Measurements from ENCODE around the gene DOCK4. TPM values are rescaled to one million over a fixed set of nuclear protein-coding genes. Genes with fewer than 3 reads are reported as not detected.

DOCK4 gene
- total and polyA plus RNA-seq, 2 of the 8 experiments (the other 6 are each of a cell fraction or from before 2014, with no cell fraction given) = 5.1 to 23.6 TPM

- Histone ChIP-seq H2BK20ac (ENCODE audit: low read length) (no peak overlapping the region), H2BK12ac (ENCODE audit: low read depth, low read length) (no peak overlapping the region), H3K36me3 (ENCODE audit: control insufficient read depth in 2 of 4, insufficient read depth in 4 of 4, low read length in 3 of 4) (no peaks in the 10 kb centered on the region; a peak in 2 of 8 replicates), H3K23ac (ENCODE audit: insufficient read length) (no peak overlapping the region), H3K9me3 (ENCODE audit: insufficient read depth in 2 of 2, low read depth in 1 of 2, low read length in 1 of 2) (no peaks in the 10 kb centered on the region), H3K27ac (ENCODE audit: low read depth, low read length) (no peak overlapping the region), H2AFZ (ENCODE audit: low read length) (no peak overlapping the region), H4K8ac (ENCODE audit: extremely low read depth, insufficient read depth, low read length) (no peak overlapping the region), H3K4ac (replicated peaks; ENCODE audit: insufficient read length, low read depth, low read length) (no peak overlapping the region), H3K4me1 (replicated peaks in 1 of 4; ENCODE audit: control insufficient read depth in 3 of 4, insufficient read depth in 4 of 4, low read length in 3 of 4) (no peaks in the 10 kb centered on the region), H3K79me2 (ENCODE audit: control insufficient read depth in 1 of 2, insufficient read depth in 2 of 2, low read length in 2 of 2) (no peaks in the 10 kb centered on the region), H2AK5ac (ENCODE audit: low read depth, low read length) (no peak overlapping the region), H3K18ac (ENCODE audit: extremely low read depth, low read length) (no peak overlapping the region), H2BK15ac (ENCODE audit: low read length) (no peak overlapping the region), H3K27me3 (replicated peaks in 1 of 4; ENCODE audit: control insufficient read depth in 3 of 4, extremely low read depth in 1 of 4, insufficient read depth in 3 of 4, low read length in 3 of 4) (no peaks in the 10 kb centered on the region), H3K4me3 (ENCODE audit: extremely low read depth in 1 of 4, insufficient read depth in 2 of 4, low read depth in 3 of 4, low read length in 4 of 4) (no peak overlapping the region), H3K23me2 (ENCODE audit: low read depth, low read length) (no peaks in the 10 kb centered on the region), H4K91ac (replicated peaks; ENCODE audit: insufficient read length, low read length) (no peak overlapping the region), H2BK120ac (replicated peaks; ENCODE audit: low read depth, low read length) (no peak overlapping the region), H3K79me1 (ENCODE audit: low read depth, low read length) (no peaks in the 10 kb centered on the region), H3K14ac (ENCODE audit: insufficient read length) (no peak overlapping the region), H3K9ac (replicated peaks in 1 of 4; ENCODE audit: extremely low read depth in 1 of 4, low read depth in 3 of 4, low read length in 3 of 4) (no peak overlapping the region), H4K20me1 (replicated peaks in 1 of 2; ENCODE audit: control insufficient read depth in 1 of 2, insufficient read depth in 2 of 2, low read length in 2 of 2) (no peaks in the 10 kb centered on the region), H3K56ac (replicated peaks; ENCODE audit: insufficient read length, low read depth, low read length) (no peak overlapping the region), H3K4me2 (ENCODE audit: insufficient read depth in 1 of 2, low read depth in 2 of 2, low read length in 2 of 2) (no peak overlapping the region), H2BK5ac (ENCODE audit: low read depth, low read length) (no peak overlapping the region), H4K5ac (ENCODE audit: insufficient read length, low read depth, low read length) (no peak overlapping the region)
- 90% methylated on average over 2 of the region's 2 CpGs; no CpG with 5 or more reads in 1 of the 2 experiments for WGBS, 2 experiments (ENCODE audit: extremely low coverage in 1 of 2, insufficient coverage in 1 of 2, insufficient read length in 1 of 2, insufficient replicate concordance in 2 of 2, low coverage in 1 of 2, low lambda C conversion rate in 2 of 2, missing lambda C conversion rate in 1 of 2)
- FAIRE-seq (no peak), DNase-seq (ENCODE audit: low read depth in 1 of 2, low spot score in 2 of 2) (no peak)
- TF ChIP-seq HDAC2 (IDR thresholded peaks at IDR 0.05; ENCODE audit: borderline replicate concordance in 1 of 2, low read depth in 2 of 2, low read length in 2 of 2) (no peak), SIX5 (IDR thresholded peaks at IDR 0.05; ENCODE audit: low read depth, low read length) (no peak), CBX8 (IDR thresholded peaks at IDR 0.05; ENCODE audit: borderline replicate concordance, low read depth, low read length) (no peak), BRCA1 (IDR thresholded peaks at IDR 0.05; ENCODE audit: low read depth, low read length) (no peak), SAP30 (IDR thresholded peaks at IDR 0.05; ENCODE audit: insufficient read depth, insufficient replicate concordance, low read length) (no peak), POLR2A (IDR thresholded peaks at IDR 0.05; ENCODE audit: control extremely low read depth in 1 of 2, low read depth in 2 of 2, low read length in 2 of 2) (no peak), TCF12 (IDR thresholded peaks at IDR 0.05; ENCODE audit: low read depth, low read length) (no peak), RFX5 (IDR thresholded peaks at IDR 0.05; ENCODE audit: borderline replicate concordance, low read depth, low read length) (no peak), POLR2AphosphoS5 (IDR thresholded peaks at IDR 0.05; ENCODE audit: low read depth, low read length) (no peak), YY1 (IDR thresholded peaks at IDR 0.05; ENCODE audit: low read depth, low read length) (no peak), ASH2L (IDR thresholded peaks at IDR 0.05; ENCODE audit: low read length) (no peak), GABPA (IDR thresholded peaks at IDR 0.05; ENCODE audit: borderline replicate concordance, insufficient read depth, low read length) (no peak)
- ChIA-PET POLR2A (ENCODE audit: partially characterized antibody) (interaction anchor here (0.6 kb wide), 1 partner anchor 71 kb away, joined by 3 read pairs; no protein-coding TSS in a partner anchor), CTCF (ENCODE audit: partially characterized antibody) (no interaction called here)
These were observed 219.6 kb downstream of the DOCK4 start for GRCh38 chr7:111986601-111987000.

Measured in H1 (cell line).